Progenitor cell of endocrine pancreas (in vitro differentiated cells): ENCODE data around the gene ISYNA1. TPM values are rescaled to one million over a fixed set of nuclear protein-coding genes. Genes with fewer than 3 reads are reported as not detected.

Experiments used
- DNase-seq: peaks from one replicate; pipeline ENCODE4 v3.0.0; 2021; ENCODE audit warnings: low spot score; ENCODE audit not compliant: unreplicated experiment
- H3K27ac Mint-ChIP-seq: 2 replicates; pipeline ENCODE4 v1.8.0; 2021; ENCODE audit warnings: mild to moderate bottlenecking, moderate library complexity, mixed read lengths
- H3K27me3 Mint-ChIP-seq: 2 replicates; pipeline ENCODE4 v1.8.0; 2021; ENCODE audit warnings: mixed read lengths
- H3K36me3 Mint-ChIP-seq: 2 replicates; pipeline ENCODE4 v1.8.0; 2022; ENCODE audit warnings: mixed read lengths; ENCODE audit not compliant: insufficient read depth
- H3K4me1 Mint-ChIP-seq: 2 replicates; pipeline ENCODE4 v1.8.0; 2021; ENCODE audit warnings: low read depth, mixed read lengths
- H3K4me3 Mint-ChIP-seq: 2 replicates; pipeline ENCODE4 v1.8.0; 2021; ENCODE audit warnings: low read depth, mild to moderate bottlenecking, moderate library complexity, mixed read lengths
- H3K9me3 Mint-ChIP-seq: 2 replicates; pipeline ENCODE4 v1.8.0; 2021; ENCODE audit warnings: low read depth, mixed read lengths
- CTCF ChIP-seq: fragments of 200-600 bp; sonication (generic); IDR thresholded peaks from one replicate; pipeline ENCODE4 v1.5.0; 2021; ENCODE audit warnings: antibody characterized with exemption, mild to moderate bottlenecking; ENCODE audit not compliant: unreplicated experiment
- total RNA-seq: library from RNA; stranded (reverse); gene quantifications from 2 replicates; pipeline ENCODE4 v1.2.1, GENCODE V29; 2021

Gene ISYNA1
- total RNA-seq, 1 donor from 2014 or later: 234 TPM

DNA sequence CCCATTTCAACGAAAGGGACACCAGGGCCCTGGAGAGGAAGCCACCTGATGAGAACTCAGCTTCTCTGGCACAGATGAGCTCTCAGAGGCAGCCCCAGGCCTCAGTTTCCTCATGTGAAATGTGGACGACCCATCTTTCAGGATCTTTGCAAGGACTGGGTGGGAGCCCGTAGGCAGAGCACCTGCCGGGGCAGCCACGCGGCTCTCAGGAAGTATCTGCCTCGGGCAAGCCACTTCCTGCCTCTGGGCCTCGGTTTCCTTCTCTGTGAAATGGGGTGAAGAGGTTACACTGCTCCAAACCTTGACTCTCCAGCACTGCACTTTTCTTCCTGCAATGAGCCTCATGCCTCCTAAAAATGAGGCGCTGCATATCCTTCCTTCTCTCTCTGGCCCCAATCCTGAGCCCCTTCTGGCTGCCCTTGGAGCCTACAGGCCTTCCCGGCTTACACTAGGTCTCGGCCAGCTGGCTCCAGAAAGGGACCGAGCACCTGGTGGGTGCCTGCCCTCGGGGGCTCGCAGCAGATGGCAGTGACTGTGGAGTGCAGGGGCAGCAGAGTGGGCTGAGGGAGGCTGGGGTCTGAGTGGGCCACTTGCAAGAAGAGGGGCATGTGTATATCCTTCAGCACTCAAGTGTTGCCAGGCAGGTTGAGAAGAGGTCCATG lies 15.3 kb downstream of the ISYNA1 start:
- peak overlapping the region; percentile 59 for H3K27ac Mint-ChIP-seq
- peaks cover 4% of the 10 kb centered on the region for H3K4me1 Mint-ChIP-seq
- H3K9me3 Mint-ChIP-seq: no peaks in the 10 kb centered on the region
- H3K36me3 Mint-ChIP-seq: no peaks in the 10 kb centered on the region
- peaks cover 38% of the 10 kb centered on the region for H3K27me3 Mint-ChIP-seq
- no peak overlapping the region for H3K4me3 Mint-ChIP-seq
- no peak for TF ChIP-seq CTCF
- DNase-seq: peak; percentile 8

DNA sequence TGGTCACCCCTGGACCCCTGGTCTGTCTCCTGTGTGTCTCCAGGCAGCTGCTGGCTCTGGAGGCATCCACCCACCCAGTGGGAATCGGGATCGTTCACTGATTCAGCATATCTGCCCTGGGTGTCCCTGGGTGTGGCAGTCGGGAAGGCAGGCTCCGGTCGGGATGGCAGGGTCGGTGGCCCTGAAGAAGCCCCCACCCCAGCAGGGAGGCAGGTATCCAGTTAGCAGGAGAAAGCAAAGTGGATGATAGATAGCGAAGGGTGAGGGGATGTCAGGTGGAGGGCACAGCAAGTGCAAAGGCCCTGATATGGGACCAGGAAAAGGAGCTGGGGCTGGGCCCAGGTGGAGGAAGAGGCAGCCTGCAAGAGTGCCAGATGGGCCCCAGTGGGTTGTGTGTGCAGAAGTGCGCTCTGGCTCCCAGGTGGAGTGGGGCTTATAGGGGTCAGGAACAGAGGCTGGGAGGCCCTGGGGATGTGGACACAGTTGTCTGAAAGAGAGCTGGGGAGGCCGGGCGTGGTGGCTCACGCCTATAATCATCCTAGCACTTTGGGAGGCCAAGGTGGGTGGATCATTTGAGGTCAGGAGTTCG lies 16.5 kb downstream of the ISYNA1 start:
- H3K36me3 Mint-ChIP-seq: no peaks in the 10 kb centered on the region
- H3K27me3 Mint-ChIP-seq: peaks cover 43% of the 10 kb centered on the region
- H3K4me1 Mint-ChIP-seq: peaks cover 7% of the 10 kb centered on the region
- H3K4me3 Mint-ChIP-seq: peak overlapping the region; percentile 8
- no peak for TF ChIP-seq CTCF
- H3K9me3 Mint-ChIP-seq: no peaks in the 10 kb centered on the region
- no peak overlapping the region for H3K27ac Mint-ChIP-seq
- peak; percentile 9 for DNase-seq

GRCh38 chr19:18420930-18421329 lies 17.0 kb downstream of the ISYNA1 start:
- Mint-ChIP-seq H3K9me3 (no peaks in the 10 kb centered on the region), H3K36me3 (no peaks in the 10 kb centered on the region), H3K4me3 (peak overlapping the region; percentile 69), H3K27me3 (peaks cover 46% of the 10 kb centered on the region), H3K27ac (no peak overlapping the region), H3K4me1 (peaks cover 10% of the 10 kb centered on the region)
- no peak for TF ChIP-seq CTCF
- no peak for DNase-seq

DNA sequence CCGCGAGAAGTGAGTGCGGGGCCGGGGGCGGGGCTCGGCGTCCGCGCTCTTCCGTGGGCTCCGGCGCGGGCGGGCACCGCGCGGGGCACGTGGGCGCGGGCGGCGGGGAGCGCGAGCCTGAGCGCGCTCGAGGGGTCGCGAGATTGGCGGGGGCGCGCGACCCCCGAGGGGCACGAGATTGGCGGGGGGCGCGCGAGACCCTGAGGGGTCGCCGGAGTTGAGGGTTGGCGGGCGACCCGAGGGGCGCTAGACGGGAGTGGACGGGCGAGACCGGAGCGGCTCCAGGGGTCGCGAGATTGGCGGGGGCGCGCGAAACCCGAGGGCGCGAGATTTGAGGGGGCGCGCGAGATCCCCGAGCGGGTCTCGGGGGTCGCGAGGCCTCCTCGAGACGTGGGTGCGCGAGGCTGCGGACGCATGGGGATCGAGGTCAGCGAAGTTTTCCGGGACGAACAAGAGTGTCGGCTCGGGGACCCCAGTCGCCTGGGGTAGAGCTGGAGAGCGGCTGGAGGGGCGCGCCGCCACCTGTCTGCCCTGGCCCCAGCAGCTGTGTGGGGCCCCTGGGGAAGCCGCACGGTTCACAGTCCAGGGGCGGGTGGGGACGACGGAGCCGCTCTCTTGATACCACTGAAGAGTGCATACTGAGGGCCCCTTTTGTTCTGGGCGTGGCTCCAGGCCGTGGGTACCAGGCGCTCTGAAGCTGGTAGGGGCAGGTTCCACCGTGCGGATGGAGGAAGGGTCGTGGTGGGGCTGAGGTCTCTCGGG lies 18.1 kb downstream of the ISYNA1 start:
- DNase-seq: peak; percentile 20
- Mint-ChIP-seq H3K4me3 (peak overlapping the region; percentile 69), H3K9me3 (no peaks in the 10 kb centered on the region), H3K27me3 (peaks cover 49% of the 10 kb centered on the region), H3K36me3 (no peaks in the 10 kb centered on the region), H3K27ac (peak overlapping the region; percentile 88), H3K4me1 (peaks cover 12% of the 10 kb centered on the region)
- peak; percentile 16 for TF ChIP-seq CTCF

GRCh38 chr19:18419195-18419698 lies 18.7 kb downstream of the ISYNA1 start, which contains the start of gene SSBP4:
Gene SSBP4, plus strand, starts transcription at chr19:18419398. Its CDS starts 251 bp downstream, at chr19:18419649.
- Mint-ChIP-seq H3K27ac (peak within 1 kb of the TSS; percentile 89), H3K27me3 (peaks cover 52% of the 10 kb centered on the region), H3K36me3 (no peaks in the 10 kb centered on the region), H3K9me3 (no peaks in the 10 kb centered on the region), H3K4me3 (peak within 1 kb of the TSS; percentile 69), H3K4me1 (peaks cover 16% of the 10 kb centered on the region)
- DNase-seq: peak; percentile 73
- peak; percentile 63 for TF ChIP-seq CTCF
